Measurements from ENCODE around the gene PMPCA. TPM values are rescaled to one million over a fixed set of nuclear protein-coding genes. Genes with fewer than 3 reads are reported as not detected.

The PMPCA gene
- polyA plus RNA-seq, 1 of the 3 experiments (the other 2 are of a cell fraction), result 125 TPM

- TF ChIP-seq REST (IDR thresholded peaks at IDR 0.05; ENCODE audit: low read depth, low read length) (no peak), USF1 (IDR thresholded peaks at IDR 0.05; ENCODE audit: borderline replicate concordance, low read depth) (no peak), SIN3A (IDR thresholded peaks at IDR 0.05; ENCODE audit: borderline replicate concordance, low read depth, low read length) (no peak), RCOR1 (IDR thresholded peaks at IDR 0.05; ENCODE audit: low read length) (no peak), TCF12 (IDR thresholded peaks at IDR 0.05) (no peak), MEF2A (IDR thresholded peaks at IDR 0.05; ENCODE audit: borderline replicate concordance, low read depth) (no peak), JUND (IDR thresholded peaks at IDR 0.05) (no peak), RAD21 (IDR thresholded peaks at IDR 0.05; ENCODE audit: low read length) (no peak), TAF1 (IDR thresholded peaks at IDR 0.05; ENCODE audit: borderline replicate concordance, low read depth, low read length) (no peak), MXI1 (IDR thresholded peaks at IDR 0.05; ENCODE audit: low read depth, low read length) (no peak), RFX5 (IDR thresholded peaks at IDR 0.05; ENCODE audit: low read length) (no peak), PBX3 (IDR thresholded peaks at IDR 0.05) (no peak), IRF3 (IDR thresholded peaks at IDR 0.05; ENCODE audit: low read depth, low read length) (no peak)
These were observed 46.9 kb downstream of the PMPCA start (continued) for GRCh38 chr9:136457326-136457725.

GRCh38 chr9:136459425-136459824, 49.0 kb downstream of the PMPCA start:
- no peak for DNase-seq
- Histone ChIP-seq H3K36me3 (replicated peaks in 1 of 2; ENCODE audit: control insufficient read depth in 1 of 2, insufficient read depth in 2 of 2, low read length in 1 of 2) (peaks cover 41 to 79% of the 10 kb centered on the region in 2 experiments), H3K4me2 (no peak overlapping the region), H4K20me1 (ENCODE audit: insufficient read depth) (no peaks in the 10 kb centered on the region), H2AFZ (ENCODE audit: low read depth) (no peak overlapping the region), H3K27me3 (ENCODE audit: insufficient read depth) (no peaks in the 10 kb centered on the region), H3K4me1 (ENCODE audit: control insufficient read depth in 1 of 2, insufficient read depth in 2 of 2, low read depth in 1 of 2, low read length in 1 of 2) (no peaks in the 10 kb centered on the region), H3K9me2 (no peaks in the 10 kb centered on the region), H3K9ac (no peak overlapping the region), H3F3A (replicated peaks; ENCODE audit: insufficient read depth) (no peaks in the 10 kb centered on the region), H3K4me3 (ENCODE audit: low read depth in 2 of 2, low read length in 1 of 2) (no peak overlapping the region), H3K79me2 (ENCODE audit: insufficient read depth) (peaks cover 21% of the 10 kb centered on the region), H3K9me3 (no peaks in the 10 kb centered on the region), H3K27ac (ENCODE audit: low read depth in 2 of 2, low read length in 1 of 2) (no peak overlapping the region)
- ChIA-PET CTCF (interaction anchor here (0.7 to 1.2 kb wide), 2 partner anchors 19 to 166 kb away, joined by 3 to 4 read pairs; no protein-coding TSS in a partner anchor), POLR2A (no interaction called here)
- TF ChIP-seq MAX (IDR thresholded peaks at IDR 0.05; ENCODE audit: low read depth) (no peak), FOXM1 (IDR thresholded peaks at IDR 0.05; ENCODE audit: low read depth) (no peak)
- 97% methylated on average over 28 of the region's 28 CpGs for WGBS (ENCODE audit: low lambda C conversion rate)

Data from SK-N-SH (cell line).